HepG2 (cell line): Measurements from ENCODE around the gene CASP5. TPM values are rescaled to one million over a fixed set of nuclear protein-coding genes. Genes with fewer than 3 reads are reported as not detected.

Experiments used
- CBX2 ChIP-seq, 2 experiments: fragments of 200-600 bp in 1 of 2; sonication (generic); formaldehyde crosslinking in 1 of 2; IDR thresholded peaks; 2 replicates each; pipeline versions ENCODE4 v1.7.0 to v1.8.1; 2018 to 2022; ENCODE audit warnings: low read depth in 2 of 2, low read length in 1 of 2, mild to moderate bottlenecking in 1 of 2, missing genetic modification reagents in 1 of 2
- ELF3 ChIP-seq: IDR thresholded peaks from 2 replicates; pipeline ENCODE4 v1.6.1; 2016; ENCODE audit warnings: missing genetic modification reagents, missing compliant biosample characterization
- HDAC2 ChIP-seq: sonication (generic); formaldehyde crosslinking; IDR thresholded peaks from 2 replicates; pipeline ENCODE4 v1.4.0; 2020; ENCODE audit warnings: missing genetic modification reagents
- NR2F2 ChIP-seq: IDR thresholded peaks from 2 replicates; pipeline ENCODE4 v1.6.1; 2012; ENCODE audit warnings: low read depth, inconsistent platforms, borderline replicate concordance
- ZNF180 ChIP-seq: sonication (generic); formaldehyde crosslinking; IDR thresholded peaks from 2 replicates; pipeline ENCODE4 v1.4.0; 2020; ENCODE audit warnings: low read depth, missing genetic modification reagents, borderline replicate concordance
- ZNF282 ChIP-seq: fragments of 450-650 bp; IDR thresholded peaks from 2 replicates; pipeline ENCODE4 v1.6.1; 2018; ENCODE audit not compliant: partially characterized antibody
- polyA plus RNA-seq, 8 experiments: library from polyadenylated mRNA; depleted of rRNA in 3 of 8; stranded (reverse) in 7 of 8; unstranded in 1 of 8; fragments of >200 nt; fragmentation: Illumina TruSeq in 4 of 8; extraction: Trizol in 4 of 8; gene quantifications; 2 replicates each; pipeline versions ENCODE4 v1.2.1 to v1.2.3, GENCODE V29; 2011 to 2016; ENCODE audit warnings: low read depth in 4 of 8, missing spikeins in 1 of 8, mixed read lengths in 1 of 8; ENCODE audit not compliant: insufficient read depth in 1 of 8
- total RNA-seq, 5 experiments: library from RNA; depleted of rRNA; stranded (reverse); fragments of >200 nt; fragmentation: Illumina TruSeq; extraction: Trizol; gene quantifications; 2 replicates each; pipeline ENCODE4 v1.2.3, GENCODE V29; 2016; ENCODE audit warnings: low read depth in 1 of 5
- TF ChIP-seq, protein P1 (sequence below): conservative IDR thresholded peaks from 2 replicates; pipeline ENCODE4 v1.6.1; 2018; ENCODE audit warnings: missing genetic modification reagents
- TF ChIP-seq, protein P2 (sequence below): sonication (generic); formaldehyde crosslinking; IDR thresholded peaks from 2 replicates; pipeline ENCODE4 v1.5.1; 2020; ENCODE audit warnings: missing genetic modification reagents, mild to moderate bottlenecking, borderline replicate concordance
- TF ChIP-seq, protein P3 (sequence below): sonication (generic); formaldehyde crosslinking; IDR thresholded peaks from 2 replicates; pipeline ENCODE4; 2020; ENCODE audit warnings: missing genetic modification reagents, mild to moderate bottlenecking, borderline replicate concordance
- TF ChIP-seq, protein P4 (sequence below): sonication (generic); IDR thresholded peaks from 2 replicates; pipeline ENCODE4 v1.6.1; 2016; ENCODE audit warnings: low read depth, borderline replicate concordance
- TF ChIP-seq, protein P5 (sequence below): sonication (generic); formaldehyde crosslinking; IDR thresholded peaks from 2 replicates; pipeline ENCODE4 v1.4.0; 2020; ENCODE audit warnings: missing genetic modification reagents
- TF ChIP-seq, protein P6 (sequence below): sonication (generic); formaldehyde crosslinking; IDR thresholded peaks from 2 replicates; pipeline ENCODE4 v1.4.0; 2020; ENCODE audit warnings: missing genetic modification reagents, borderline replicate concordance

Gene CASP5
- total and polyA plus RNA-seq, 2 of the 13 experiments (the other 11 are each of a cell fraction or from before 2014, with no cell fraction given), result not detected

DNA sequence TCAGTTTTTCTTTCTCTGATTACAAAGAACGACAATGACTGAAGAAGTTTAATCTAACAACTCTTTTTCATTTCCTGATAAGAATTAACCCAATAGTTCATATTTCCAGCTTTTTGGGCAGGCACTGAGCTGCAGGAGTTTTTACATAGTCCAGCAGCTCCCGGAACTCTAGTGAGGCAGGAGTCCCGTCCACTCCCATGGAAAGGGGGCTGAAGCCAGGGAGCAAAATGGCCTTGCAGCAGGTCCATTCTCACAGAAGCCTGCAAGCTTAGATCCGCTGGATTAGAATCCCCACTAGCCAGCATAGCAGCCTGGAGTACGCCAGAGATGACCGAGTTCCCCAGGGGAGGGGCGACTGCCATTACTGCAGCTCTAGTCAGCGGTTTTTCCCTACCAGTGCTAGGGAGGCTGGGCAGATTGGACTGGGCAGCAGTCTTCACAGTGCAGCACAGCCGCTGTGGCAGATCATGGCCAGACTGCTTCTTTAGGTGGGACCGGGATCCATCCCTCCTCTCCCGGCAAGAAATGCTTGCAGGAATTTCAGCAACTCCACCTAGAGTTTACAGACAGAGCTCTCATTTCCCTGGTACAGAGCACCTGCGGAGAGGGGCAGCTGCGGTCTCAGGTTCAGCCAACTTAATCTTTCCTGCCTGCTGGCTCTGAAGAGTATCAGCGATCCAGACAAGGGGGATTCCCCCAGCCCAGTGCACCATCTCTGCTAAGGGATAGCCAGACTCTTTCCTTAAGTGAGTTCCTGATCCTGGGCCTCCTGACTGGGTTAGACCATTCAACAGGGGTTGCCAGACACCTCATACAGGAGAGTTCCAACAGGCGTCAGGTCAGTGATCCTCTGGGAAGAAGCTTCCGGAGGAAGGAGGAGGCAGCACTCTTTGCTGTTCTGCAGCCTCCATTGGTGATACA lies 53.9 kb downstream of the CASP5 start (continued):
- TF ChIP-seq, protein P1, sequence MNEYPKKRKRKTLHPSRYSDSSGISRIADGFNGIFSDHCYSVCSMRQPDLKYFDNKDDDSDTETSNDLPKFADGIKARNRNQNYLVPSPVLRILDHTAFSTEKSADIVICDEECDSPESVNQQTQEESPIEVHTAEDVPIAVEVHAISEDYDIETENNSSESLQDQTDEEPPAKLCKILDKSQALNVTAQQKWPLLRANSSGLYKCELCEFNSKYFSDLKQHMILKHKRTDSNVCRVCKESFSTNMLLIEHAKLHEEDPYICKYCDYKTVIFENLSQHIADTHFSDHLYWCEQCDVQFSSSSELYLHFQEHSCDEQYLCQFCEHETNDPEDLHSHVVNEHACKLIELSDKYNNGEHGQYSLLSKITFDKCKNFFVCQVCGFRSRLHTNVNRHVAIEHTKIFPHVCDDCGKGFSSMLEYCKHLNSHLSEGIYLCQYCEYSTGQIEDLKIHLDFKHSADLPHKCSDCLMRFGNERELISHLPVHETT (CRISPR knock-in tag), result no peak
- TF ChIP-seq ELF3, result peak; percentile 18; the same call in 1 of the 2 replicates
- no peak; the same call in 1 of the 2 replicates for TF ChIP-seq HDAC2 (CRISPR knock-in tag)
- TF ChIP-seq ZNF282, result no peak
- TF ChIP-seq CBX2 (IDR thresholded peaks at IDR 0.05; ENCODE audit: low read depth, low read length), result no peak
- no peak for TF ChIP-seq CBX2 (CRISPR knock-in tag; IDR thresholded peaks at IDR 0.05; ENCODE audit: low read depth)
- TF ChIP-seq, protein P2, sequence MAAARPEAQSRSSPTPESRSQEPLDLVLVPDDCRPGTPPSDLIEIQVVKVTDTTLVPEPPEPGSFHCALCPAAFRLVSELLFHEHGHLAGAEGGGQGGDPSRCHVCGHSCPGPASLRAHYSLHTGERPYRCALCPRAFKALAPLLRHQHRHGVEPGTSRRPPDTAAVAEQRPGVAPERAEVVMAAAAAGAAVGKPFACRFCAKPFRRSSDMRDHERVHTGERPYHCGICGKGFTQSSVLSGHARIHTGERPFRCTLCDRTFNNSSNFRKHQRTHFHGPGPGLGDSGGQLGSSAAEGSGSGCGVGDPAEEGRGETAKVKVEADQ (CRISPR knock-in tag), result no peak
- TF ChIP-seq ZNF180 (CRISPR knock-in tag), result no peak
- TF ChIP-seq, protein P3, sequence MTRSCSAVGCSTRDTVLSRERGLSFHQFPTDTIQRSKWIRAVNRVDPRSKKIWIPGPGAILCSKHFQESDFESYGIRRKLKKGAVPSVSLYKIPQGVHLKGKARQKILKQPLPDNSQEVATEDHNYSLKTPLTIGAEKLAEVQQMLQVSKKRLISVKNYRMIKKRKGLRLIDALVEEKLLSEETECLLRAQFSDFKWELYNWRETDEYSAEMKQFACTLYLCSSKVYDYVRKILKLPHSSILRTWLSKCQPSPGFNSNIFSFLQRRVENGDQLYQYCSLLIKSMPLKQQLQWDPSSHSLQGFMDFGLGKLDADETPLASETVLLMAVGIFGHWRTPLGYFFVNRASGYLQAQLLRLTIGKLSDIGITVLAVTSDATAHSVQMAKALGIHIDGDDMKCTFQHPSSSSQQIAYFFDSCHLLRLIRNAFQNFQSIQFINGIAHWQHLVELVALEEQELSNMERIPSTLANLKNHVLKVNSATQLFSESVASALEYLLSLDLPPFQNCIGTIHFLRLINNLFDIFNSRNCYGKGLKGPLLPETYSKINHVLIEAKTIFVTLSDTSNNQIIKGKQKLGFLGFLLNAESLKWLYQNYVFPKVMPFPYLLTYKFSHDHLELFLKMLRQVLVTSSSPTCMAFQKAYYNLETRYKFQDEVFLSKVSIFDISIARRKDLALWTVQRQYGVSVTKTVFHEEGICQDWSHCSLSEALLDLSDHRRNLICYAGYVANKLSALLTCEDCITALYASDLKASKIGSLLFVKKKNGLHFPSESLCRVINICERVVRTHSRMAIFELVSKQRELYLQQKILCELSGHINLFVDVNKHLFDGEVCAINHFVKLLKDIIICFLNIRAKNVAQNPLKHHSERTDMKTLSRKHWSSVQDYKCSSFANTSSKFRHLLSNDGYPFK, result peak; percentile 50; the same call in 1 of the 2 replicates
- TF ChIP-seq, protein P4, sequence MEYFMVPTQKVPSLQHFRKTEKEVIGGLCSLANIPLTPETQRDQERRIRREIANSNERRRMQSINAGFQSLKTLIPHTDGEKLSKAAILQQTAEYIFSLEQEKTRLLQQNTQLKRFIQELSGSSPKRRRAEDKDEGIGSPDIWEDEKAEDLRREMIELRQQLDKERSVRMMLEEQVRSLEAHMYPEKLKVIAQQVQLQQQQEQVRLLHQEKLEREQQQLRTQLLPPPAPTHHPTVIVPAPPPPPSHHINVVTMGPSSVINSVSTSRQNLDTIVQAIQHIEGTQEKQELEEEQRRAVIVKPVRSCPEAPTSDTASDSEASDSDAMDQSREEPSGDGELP, result no peak
- TF ChIP-seq, protein P5, sequence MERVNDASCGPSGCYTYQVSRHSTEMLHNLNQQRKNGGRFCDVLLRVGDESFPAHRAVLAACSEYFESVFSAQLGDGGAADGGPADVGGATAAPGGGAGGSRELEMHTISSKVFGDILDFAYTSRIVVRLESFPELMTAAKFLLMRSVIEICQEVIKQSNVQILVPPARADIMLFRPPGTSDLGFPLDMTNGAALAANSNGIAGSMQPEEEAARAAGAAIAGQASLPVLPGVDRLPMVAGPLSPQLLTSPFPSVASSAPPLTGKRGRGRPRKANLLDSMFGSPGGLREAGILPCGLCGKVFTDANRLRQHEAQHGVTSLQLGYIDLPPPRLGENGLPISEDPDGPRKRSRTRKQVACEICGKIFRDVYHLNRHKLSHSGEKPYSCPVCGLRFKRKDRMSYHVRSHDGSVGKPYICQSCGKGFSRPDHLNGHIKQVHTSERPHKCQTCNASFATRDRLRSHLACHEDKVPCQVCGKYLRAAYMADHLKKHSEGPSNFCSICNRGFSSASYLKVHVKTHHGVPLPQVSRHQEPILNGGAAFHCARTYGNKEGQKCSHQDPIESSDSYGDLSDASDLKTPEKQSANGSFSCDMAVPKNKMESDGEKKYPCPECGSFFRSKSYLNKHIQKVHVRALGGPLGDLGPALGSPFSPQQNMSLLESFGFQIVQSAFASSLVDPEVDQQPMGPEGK, result no peak
- TF ChIP-seq NR2F2, result no peak
- TF ChIP-seq, protein P6, sequence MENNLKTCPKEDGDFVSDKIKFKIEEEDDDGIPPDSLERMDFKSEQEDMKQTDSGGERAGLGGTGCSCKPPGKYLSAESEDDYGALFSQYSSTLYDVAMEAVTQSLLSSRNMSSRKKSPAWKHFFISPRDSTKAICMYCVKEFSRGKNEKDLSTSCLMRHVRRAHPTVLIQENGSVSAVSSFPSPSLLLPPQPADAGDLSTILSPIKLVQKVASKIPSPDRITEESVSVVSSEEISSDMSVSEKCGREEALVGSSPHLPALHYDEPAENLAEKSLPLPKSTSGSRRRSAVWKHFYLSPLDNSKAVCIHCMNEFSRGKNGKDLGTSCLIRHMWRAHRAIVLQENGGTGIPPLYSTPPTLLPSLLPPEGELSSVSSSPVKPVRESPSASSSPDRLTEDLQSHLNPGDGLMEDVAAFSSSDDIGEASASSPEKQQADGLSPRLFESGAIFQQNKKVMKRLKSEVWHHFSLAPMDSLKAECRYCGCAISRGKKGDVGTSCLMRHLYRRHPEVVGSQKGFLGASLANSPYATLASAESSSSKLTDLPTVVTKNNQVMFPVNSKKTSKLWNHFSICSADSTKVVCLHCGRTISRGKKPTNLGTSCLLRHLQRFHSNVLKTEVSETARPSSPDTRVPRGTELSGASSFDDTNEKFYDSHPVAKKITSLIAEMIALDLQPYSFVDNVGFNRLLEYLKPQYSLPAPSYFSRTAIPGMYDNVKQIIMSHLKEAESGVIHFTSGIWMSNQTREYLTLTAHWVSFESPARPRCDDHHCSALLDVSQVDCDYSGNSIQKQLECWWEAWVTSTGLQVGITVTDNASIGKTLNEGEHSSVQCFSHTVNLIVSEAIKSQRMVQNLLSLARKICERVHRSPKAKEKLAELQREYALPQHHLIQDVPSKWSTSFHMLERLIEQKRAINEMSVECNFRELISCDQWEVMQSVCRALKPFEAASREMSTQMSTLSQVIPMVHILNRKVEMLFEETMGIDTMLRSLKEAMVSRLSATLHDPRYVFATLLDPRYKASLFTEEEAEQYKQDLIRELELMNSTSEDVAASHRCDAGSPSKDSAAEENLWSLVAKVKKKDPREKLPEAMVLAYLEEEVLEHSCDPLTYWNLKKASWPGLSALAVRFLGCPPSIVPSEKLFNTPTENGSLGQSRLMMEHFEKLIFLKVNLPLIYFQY (CRISPR knock-in tag), result no peak; the same call in 1 of the 2 replicates
